Measurements from ENCODE around the gene DENND11.

The DENND11 gene

GRCh38 chr7:141708351-141708750 is 6.4 kb upstream of the DENND11 start, which contains the start of gene WEE2:
WEE2 (plus strand) TSS chr7:141708353; CDS start chr7:141708759, 406 bp downstream.
- Histone ChIP-seq H2AFZ (ENCODE audit: low read depth, low read length) (no peak within 1 kb of the TSS), H2BK12ac (ENCODE audit: low read length in 2 of 2) (no peak within 1 kb of the TSS), H3K4ac (ENCODE audit: low read depth in 1 of 2, low read length in 2 of 2) (no peak within 1 kb of the TSS), H4K8ac (ENCODE audit: low read length) (no peak within 1 kb of the TSS), H3K14ac (ENCODE audit: low read length in 2 of 2) (no peak within 1 kb of the TSS), H3K9me3 (ENCODE audit: control insufficient read depth, low read length) (no peaks in the 10 kb centered on the region), H3K79me1 (replicated peaks; ENCODE audit: low read length, poor library complexity, severe bottlenecking) (no peaks in the 10 kb centered on the region), H3K23ac (ENCODE audit: low read length in 2 of 2) (no peak within 1 kb of the TSS), H2AK5ac (ENCODE audit: low read length, severe bottlenecking) (no peak within 1 kb of the TSS), H3K27me3 (ENCODE audit: control insufficient read depth in 1 of 2, insufficient read depth in 1 of 2, low read length in 2 of 2) (peaks cover 2 to 37% of the 10 kb centered on the region in 2 experiments), H3K4me3 (ENCODE audit: insufficient read depth in 1 of 2, low read depth in 1 of 2, low read length in 2 of 2) (no peak within 1 kb of the TSS), H3K36me3 (ENCODE audit: control insufficient read depth in 1 of 2, insufficient read depth in 2 of 2, low read depth in 1 of 2, low read length in 2 of 2) (no peaks in the 10 kb centered on the region), H3K4me1 (ENCODE audit: control insufficient read depth, insufficient read depth, low read depth, low read length) (peaks cover 1% of the 10 kb centered on the region), H3K18ac (ENCODE audit: low read depth in 1 of 2, low read length in 2 of 2) (no peak within 1 kb of the TSS), H3K9ac (ENCODE audit: low read length) (no peak within 1 kb of the TSS), H3K4me2 (ENCODE audit: low read length, poor library complexity, severe bottlenecking) (no peak within 1 kb of the TSS), H3K27ac (ENCODE audit: low read length, poor library complexity, severe bottlenecking) (no peak within 1 kb of the TSS), H2BK5ac (ENCODE audit: low read depth, low read length, poor library complexity, severe bottlenecking) (no peak within 1 kb of the TSS), H2BK15ac (ENCODE audit: low read depth, poor library complexity, severe bottlenecking) (no peak within 1 kb of the TSS), H4K91ac (ENCODE audit: low read length) (no peak within 1 kb of the TSS), H2BK120ac (ENCODE audit: low read depth, low read length) (no peak within 1 kb of the TSS)
- WGBS, result 84% methylated on average over 6 of the region's 6 CpGs
- DNase-seq, result no peak

- no peak overlapping the region for H3K4ac ChIP-seq (ENCODE audit: low read depth in 1 of 2, low read length in 2 of 2)
- H2AK5ac ChIP-seq (ENCODE audit: low read length, severe bottlenecking), result no peak overlapping the region
- no peak overlapping the region for H4K91ac ChIP-seq (ENCODE audit: low read length)
- H4K8ac ChIP-seq (ENCODE audit: low read length), result no peak overlapping the region
- H3K9me3 ChIP-seq (ENCODE audit: control insufficient read depth, low read length), result no peaks in the 10 kb centered on the region
- WGBS, result no CpG with 5 or more reads among the region's 1 CpG
- no peak overlapping the region for H3K14ac ChIP-seq (ENCODE audit: low read length in 2 of 2)
- H3K27ac ChIP-seq (ENCODE audit: low read length, poor library complexity, severe bottlenecking), result no peak overlapping the region
- H2AFZ ChIP-seq (ENCODE audit: low read depth, low read length), result no peak overlapping the region
- H2BK120ac ChIP-seq (ENCODE audit: low read depth, low read length), result no peak overlapping the region
- no peaks in the 10 kb centered on the region for H3K79me1 ChIP-seq (replicated peaks; ENCODE audit: low read length, poor library complexity, severe bottlenecking)
- H2BK15ac ChIP-seq (ENCODE audit: low read depth, poor library complexity, severe bottlenecking), result no peak overlapping the region
- no peak overlapping the region for H3K4me3 ChIP-seq (ENCODE audit: insufficient read depth in 1 of 2, low read depth in 1 of 2, low read length in 2 of 2)
- no peak overlapping the region for H3K18ac ChIP-seq (ENCODE audit: low read depth in 1 of 2, low read length in 2 of 2)
- peaks cover 2 to 38% of the 10 kb centered on the region in 2 experiments for H3K27me3 ChIP-seq (ENCODE audit: control insufficient read depth in 1 of 2, insufficient read depth in 1 of 2, low read length in 2 of 2)
- no peak overlapping the region for H3K9ac ChIP-seq (ENCODE audit: low read length)
- H3K36me3 ChIP-seq (ENCODE audit: control insufficient read depth in 1 of 2, insufficient read depth in 2 of 2, low read depth in 1 of 2, low read length in 2 of 2), result no peaks in the 10 kb centered on the region
- no peak overlapping the region for H2BK5ac ChIP-seq (ENCODE audit: low read depth, low read length, poor library complexity, severe bottlenecking)
- H3K23ac ChIP-seq (ENCODE audit: low read length in 2 of 2), result no peak overlapping the region
- DNase-seq, result no peak
- peaks cover 1% of the 10 kb centered on the region for H3K4me1 ChIP-seq (ENCODE audit: control insufficient read depth, insufficient read depth, low read depth, low read length)
- no peak overlapping the region for H2BK12ac ChIP-seq (ENCODE audit: low read length in 2 of 2)
- H3K4me2 ChIP-seq (ENCODE audit: low read length, poor library complexity, severe bottlenecking), result no peak overlapping the region
These were observed 4.5 kb upstream of the DENND11 start for GRCh38 chr7:141706239-141707064.

GRCh38 chr7:141704741-141705140 is 2.8 kb upstream of the DENND11 start:
- Histone ChIP-seq H3K4me1 (ENCODE audit: control insufficient read depth, insufficient read depth, low read depth, low read length) (peaks cover 4% of the 10 kb centered on the region), H3K27me3 (ENCODE audit: control insufficient read depth in 1 of 2, insufficient read depth in 1 of 2, low read length in 2 of 2) (peaks cover 2 to 22% of the 10 kb centered on the region in 2 experiments), H3K27ac (ENCODE audit: low read length, poor library complexity, severe bottlenecking) (no peak overlapping the region), H3K9ac (ENCODE audit: low read length) (no peak overlapping the region), H2BK5ac (ENCODE audit: low read depth, low read length, poor library complexity, severe bottlenecking) (no peak overlapping the region), H3K23ac (ENCODE audit: low read length in 2 of 2) (no peak overlapping the region), H3K4me2 (ENCODE audit: low read length, poor library complexity, severe bottlenecking) (no peak overlapping the region), H3K4me3 (ENCODE audit: insufficient read depth in 1 of 2, low read depth in 1 of 2, low read length in 2 of 2) (no peak overlapping the region), H3K18ac (ENCODE audit: low read depth in 1 of 2, low read length in 2 of 2) (no peak overlapping the region), H2BK15ac (ENCODE audit: low read depth, poor library complexity, severe bottlenecking) (no peak overlapping the region), H2AFZ (ENCODE audit: low read depth, low read length) (no peak overlapping the region), H4K8ac (ENCODE audit: low read length) (no peak overlapping the region), H3K79me1 (replicated peaks; ENCODE audit: low read length, poor library complexity, severe bottlenecking) (peaks cover under 1% of the 10 kb centered on the region), H3K9me3 (ENCODE audit: control insufficient read depth, low read length) (no peaks in the 10 kb centered on the region), H2BK120ac (ENCODE audit: low read depth, low read length) (no peak overlapping the region), H2BK12ac (ENCODE audit: low read length in 2 of 2) (no peak overlapping the region), H4K91ac (ENCODE audit: low read length) (no peak overlapping the region), H2AK5ac (ENCODE audit: low read length, severe bottlenecking) (no peak overlapping the region), H3K4ac (ENCODE audit: low read depth in 1 of 2, low read length in 2 of 2) (no peak overlapping the region), H3K14ac (ENCODE audit: low read length in 2 of 2) (no peak overlapping the region), H3K36me3 (ENCODE audit: control insufficient read depth in 1 of 2, insufficient read depth in 2 of 2, low read depth in 1 of 2, low read length in 2 of 2) (no peaks in the 10 kb centered on the region)
- 37% methylated on average over 5 of the region's 5 CpGs for WGBS
- no peak for DNase-seq

GRCh38 chr7:141704112-141704511 is 2.1 kb upstream of the DENND11 start:
- peaks cover 2 to 19% of the 10 kb centered on the region in 2 experiments for H3K27me3 ChIP-seq (ENCODE audit: control insufficient read depth in 1 of 2, insufficient read depth in 1 of 2, low read length in 2 of 2)
- 59% methylated on average over 3 of the region's 3 CpGs for WGBS
- H3K79me1 ChIP-seq (replicated peaks; ENCODE audit: low read length, poor library complexity, severe bottlenecking), result peaks cover 4% of the 10 kb centered on the region
- H3K9me3 ChIP-seq (ENCODE audit: control insufficient read depth, low read length), result no peaks in the 10 kb centered on the region
- no peak overlapping the region for H3K4me3 ChIP-seq (ENCODE audit: insufficient read depth in 1 of 2, low read depth in 1 of 2, low read length in 2 of 2)
- H4K91ac ChIP-seq (ENCODE audit: low read length), result no peak overlapping the region
- H3K9ac ChIP-seq (ENCODE audit: low read length), result no peak overlapping the region
- H3K18ac ChIP-seq (ENCODE audit: low read depth in 1 of 2, low read length in 2 of 2), result no peak overlapping the region
- no peak overlapping the region for H3K4me2 ChIP-seq (ENCODE audit: low read length, poor library complexity, severe bottlenecking)
- no peak overlapping the region for H2AK5ac ChIP-seq (ENCODE audit: low read length, severe bottlenecking)
- no peak for DNase-seq
- no peak overlapping the region for H3K27ac ChIP-seq (ENCODE audit: low read length, poor library complexity, severe bottlenecking)
- H3K4ac ChIP-seq (ENCODE audit: low read depth in 1 of 2, low read length in 2 of 2), result no peak overlapping the region
- H2AFZ ChIP-seq (ENCODE audit: low read depth, low read length), result no peak overlapping the region
- no peak overlapping the region for H2BK12ac ChIP-seq (ENCODE audit: low read length in 2 of 2)
- no peak overlapping the region for H2BK5ac ChIP-seq (ENCODE audit: low read depth, low read length, poor library complexity, severe bottlenecking)
- no peak overlapping the region for H2BK120ac ChIP-seq (ENCODE audit: low read depth, low read length)
- peaks cover 4% of the 10 kb centered on the region for H3K4me1 ChIP-seq (ENCODE audit: control insufficient read depth, insufficient read depth, low read depth, low read length)
- no peak overlapping the region for H2BK15ac ChIP-seq (ENCODE audit: low read depth, poor library complexity, severe bottlenecking)
- H3K36me3 ChIP-seq (ENCODE audit: control insufficient read depth in 1 of 2, insufficient read depth in 2 of 2, low read depth in 1 of 2, low read length in 2 of 2), result no peaks in the 10 kb centered on the region
- no peak overlapping the region for H4K8ac ChIP-seq (ENCODE audit: low read length)
- H3K14ac ChIP-seq (ENCODE audit: low read length in 2 of 2), result no peak overlapping the region
- H3K23ac ChIP-seq (ENCODE audit: low read length in 2 of 2), result no peak overlapping the region

All from mesenchymal stem cell (in vitro differentiated cells and primary cell).